GM19238 (cell line): Measurements from ENCODE around the gene SEC22B.
"Not testable (repeated sequence)": the region's sequence is repeated elsewhere in the genome, so short reads cannot be mapped to it uniquely, and the experiment has no call there.

Experiments
- DNase-seq: peaks from one replicate; pipeline ENCODE4 v3.0.0; 2011; ENCODE audit warnings: low spot score; ENCODE audit not compliant: insufficient read length

Gene SEC22B

DNA sequence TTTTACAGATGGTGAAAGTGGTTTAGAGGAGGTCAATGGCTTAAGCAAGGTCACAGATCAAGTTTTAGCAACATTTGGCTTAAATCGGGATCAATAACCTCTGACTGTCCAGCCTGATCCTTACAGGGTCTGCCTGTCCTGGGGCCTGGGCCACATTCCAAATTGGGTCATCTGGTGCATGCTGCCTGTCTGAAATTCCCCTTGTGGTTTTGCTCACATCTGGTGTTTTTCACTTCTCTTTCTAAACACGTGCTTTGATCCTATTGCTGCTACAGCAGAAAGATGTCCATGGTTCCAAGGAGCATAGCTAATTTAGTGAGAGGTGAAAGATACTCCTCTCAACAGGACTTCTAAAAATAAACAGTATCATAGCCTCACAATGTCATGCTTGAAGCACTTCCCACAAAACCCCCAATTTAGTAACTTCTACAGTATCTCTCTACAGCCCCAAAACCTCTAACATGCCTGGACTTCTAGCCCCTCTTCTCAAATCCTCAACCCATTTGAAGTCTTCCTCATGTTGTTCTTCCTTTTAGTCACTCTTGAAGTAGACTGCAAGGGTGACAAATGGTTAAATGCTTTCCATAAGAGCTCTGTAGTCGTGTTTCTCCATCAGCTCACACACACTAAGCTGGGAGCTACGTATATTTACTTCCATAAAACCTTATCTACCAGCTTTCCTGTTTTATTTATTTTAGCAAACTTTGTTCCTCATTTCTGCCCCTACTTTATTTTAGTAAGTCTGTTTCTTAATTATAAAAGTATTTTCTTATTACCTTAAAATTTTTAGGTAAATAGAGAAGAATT, 58.7 kb downstream of the SEC22B start:
- DNase-seq: not testable (repeated sequence)

DNA sequence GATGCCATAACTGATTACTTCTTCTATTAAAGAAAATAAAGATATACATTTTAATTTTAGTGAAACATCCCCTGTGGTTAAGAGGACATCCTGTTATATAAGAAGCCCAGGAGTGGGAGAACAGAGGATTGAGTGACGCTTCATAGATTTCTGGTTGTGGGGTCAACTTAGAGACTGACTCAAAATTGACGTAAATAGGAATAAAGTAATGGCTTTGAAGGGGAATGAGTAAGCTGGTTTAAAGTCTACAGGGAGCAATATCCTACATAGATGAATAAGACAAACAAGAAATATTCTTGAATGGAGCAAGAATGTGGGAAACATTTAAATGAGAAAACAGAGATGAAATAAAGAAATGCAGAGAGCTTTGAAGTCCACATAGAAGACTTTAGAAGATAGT, 60.2 kb downstream of the SEC22B start:
- not testable (repeated sequence) for DNase-seq

DNA sequence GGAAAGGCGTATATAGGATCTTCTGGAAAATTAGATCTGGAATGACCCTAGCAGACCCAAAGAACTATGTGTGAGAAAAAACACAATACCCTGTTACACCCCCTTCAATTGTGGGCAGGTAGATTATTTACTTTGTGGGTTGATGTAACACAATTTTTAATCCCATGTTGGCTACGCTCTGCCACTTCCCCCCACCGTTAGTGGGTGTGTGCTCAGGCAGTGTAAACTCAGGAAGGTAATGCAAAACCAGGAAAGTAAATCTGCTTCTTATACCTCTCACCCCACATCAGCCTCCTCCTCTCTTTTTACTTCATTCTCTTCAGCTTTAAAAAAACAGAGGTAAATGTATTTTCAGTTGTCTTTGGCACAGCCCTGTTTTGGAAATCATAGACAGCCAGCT, 63.2 kb downstream of the SEC22B start:
- not testable (repeated sequence) for DNase-seq

DNA sequence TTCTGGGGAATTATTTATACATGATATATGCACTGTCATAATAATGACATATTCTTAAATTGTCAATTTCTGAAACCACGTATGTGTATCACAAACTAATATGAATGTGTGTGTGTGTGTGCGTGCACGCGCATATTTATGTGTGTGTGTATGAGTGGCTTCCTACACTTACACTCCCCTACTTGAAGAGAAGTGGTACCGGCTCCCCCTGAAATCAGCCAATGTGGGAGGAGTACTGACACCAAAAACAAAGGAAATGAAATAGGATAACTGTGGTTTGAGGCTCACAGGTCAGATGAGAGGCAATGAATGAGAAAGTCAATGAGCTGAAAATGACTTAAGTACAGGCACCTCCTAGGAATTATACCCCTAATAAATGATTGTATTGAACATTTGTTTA, 64.1 kb downstream of the SEC22B start:
- DNase-seq: not testable (repeated sequence)

DNA sequence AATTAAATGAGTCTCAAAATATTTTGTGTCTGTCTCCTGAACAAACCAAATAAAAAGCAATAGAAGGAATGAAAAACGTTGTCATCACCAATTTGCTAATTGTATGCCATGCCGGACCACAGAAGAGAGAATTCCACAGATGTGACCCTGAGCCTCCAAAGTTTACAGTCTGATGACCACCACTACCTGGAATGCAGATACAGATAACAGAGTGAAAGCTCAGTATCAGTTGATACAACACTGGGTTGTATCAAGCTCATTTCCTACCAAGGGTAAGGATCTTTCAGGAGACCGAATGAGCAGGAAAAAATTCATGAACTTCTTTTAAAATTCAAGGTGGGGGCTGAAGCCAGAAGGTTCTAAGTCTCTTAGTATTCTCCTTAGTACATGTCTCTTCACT, 64.5 kb downstream of the SEC22B start:
- not testable (repeated sequence) for DNase-seq

DNA sequence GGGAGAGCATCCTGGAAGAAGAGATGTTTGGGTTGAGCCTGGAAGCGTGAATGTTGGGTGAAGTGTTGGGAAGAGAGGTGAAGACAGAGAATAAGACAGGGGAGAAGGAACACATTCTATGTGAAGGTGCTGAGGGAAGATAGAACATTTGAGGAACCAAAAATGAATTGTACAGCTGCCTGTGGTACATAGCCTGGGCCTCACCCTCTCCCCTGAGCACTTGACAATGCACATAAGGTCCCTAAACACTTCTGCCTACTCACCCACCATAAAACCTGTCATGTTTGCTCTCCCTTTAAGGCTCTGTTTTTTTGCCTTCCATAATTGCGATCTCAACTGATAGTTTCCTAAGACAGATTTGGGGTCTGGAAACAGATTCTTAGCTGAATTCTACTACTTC, 65.3 kb downstream of the SEC22B start:
- not testable (repeated sequence) for DNase-seq

DNA sequence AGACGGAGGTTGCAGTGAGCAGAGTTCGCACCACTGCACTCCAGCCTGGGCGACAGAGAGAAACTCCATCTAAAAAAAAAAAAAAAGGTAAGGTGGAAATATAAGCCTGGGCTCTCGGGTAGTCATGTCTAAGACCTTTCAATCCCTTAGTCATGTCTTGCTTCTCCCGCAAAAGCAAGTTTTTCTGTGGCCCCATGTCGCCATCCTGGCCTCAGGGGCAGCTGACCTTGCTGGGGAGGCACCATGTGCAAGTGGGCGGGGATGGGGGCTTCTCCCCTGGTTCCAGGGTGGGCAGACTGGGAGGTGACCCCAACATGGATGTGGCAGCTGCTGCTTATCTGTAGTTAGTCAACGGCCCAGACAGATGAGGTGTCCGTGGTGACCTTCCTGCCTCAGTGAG, 66.7 kb downstream of the SEC22B start:
- not testable (repeated sequence) for DNase-seq

DNA sequence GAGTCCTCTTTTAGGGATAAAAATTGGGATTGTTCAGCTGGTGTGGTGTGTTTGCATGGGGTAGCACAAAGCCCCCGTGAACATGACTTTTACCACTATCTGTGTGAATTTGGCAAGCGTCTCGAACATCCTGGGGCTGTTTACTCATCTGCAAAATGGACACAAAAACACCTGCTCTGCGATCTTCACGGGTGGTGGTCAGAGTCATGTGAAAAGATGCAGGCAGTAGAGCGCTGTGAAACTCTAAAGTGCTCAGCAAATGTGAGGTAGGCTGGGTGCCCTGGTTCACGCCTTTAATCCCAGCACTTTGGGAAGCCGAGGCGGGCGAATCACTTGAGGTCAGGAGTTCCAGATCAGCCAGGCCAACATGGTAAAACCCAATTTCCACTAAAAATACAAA, 67.1 kb downstream of the SEC22B start:
- not testable (repeated sequence) for DNase-seq

DNA sequence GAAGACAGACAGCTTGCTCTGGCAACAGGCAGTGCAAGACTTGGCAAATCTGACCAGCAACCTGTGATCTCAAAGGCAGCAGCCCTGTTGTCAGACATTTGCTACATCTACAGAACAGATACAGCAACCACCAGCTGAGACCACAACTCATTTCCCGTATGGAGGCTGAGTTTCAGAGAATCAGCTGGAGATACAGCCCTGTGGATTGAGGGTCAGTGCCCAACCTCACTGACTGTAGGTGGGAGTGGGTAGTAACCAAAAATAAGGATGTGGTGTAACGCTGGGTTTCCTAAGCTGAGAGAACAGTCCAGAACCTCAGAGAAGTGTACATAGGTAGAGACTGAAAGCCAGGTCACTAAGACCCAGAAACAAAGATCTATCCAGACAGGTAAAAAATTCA, 71.0 kb downstream of the SEC22B start:
- DNase-seq: not testable (repeated sequence)

DNA sequence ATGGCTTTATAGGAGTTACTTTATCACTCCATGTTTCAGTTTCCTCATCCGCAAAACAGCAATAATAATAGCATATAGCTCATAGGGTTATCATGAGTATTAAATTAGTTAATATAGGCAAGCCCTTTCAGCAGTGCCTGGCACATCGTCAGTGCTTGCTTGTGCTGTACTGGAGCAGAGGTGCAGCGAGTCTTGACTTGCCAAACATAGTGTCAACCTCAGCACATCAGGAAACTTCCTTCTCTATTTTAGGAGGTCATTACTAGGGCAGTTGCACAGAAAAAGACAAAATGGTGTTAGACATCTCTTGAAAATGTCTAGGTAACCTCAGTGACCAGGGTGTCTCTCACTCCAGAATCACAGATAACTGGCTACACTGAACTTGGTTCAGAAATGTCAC, 72.6 kb downstream of the SEC22B start:
- not testable (repeated sequence) for DNase-seq

DNA sequence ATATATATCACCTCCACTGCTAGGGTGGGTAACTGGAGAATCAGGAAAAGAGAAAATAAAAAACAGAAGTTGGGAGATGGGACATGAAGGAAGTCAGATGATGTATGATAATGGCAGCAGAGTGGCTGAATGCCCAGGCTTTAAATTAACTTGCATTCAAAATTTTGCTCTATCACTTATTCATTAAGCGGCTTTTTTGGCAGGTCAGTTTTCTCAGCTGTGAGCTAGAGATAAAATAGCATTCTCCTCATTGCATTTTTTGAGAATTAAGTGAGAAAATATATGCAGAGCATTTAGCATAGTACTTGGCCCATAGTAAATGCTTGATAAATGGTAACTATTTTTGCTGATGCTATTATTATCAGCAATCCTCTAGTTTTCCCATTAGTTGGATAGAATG, 74.7 kb downstream of the SEC22B start:
- not testable (repeated sequence) for DNase-seq
